ENCODE measurements around the gene WASF2. TPM values are rescaled to one million over a fixed set of nuclear protein-coding genes. Genes with fewer than 3 reads are reported as not detected.

WASF2 gene
- total RNA-seq, 1 experiment from 2014 or later, result 65.9 TPM

GRCh38 chr1:27374362-27375086, 115.4 kb downstream of the WASF2 start, which contains the start of gene FCN3:
TSS of gene FCN3 (minus strand) at chr1:27374824. CDS start at chr1:27374818, 6 bp downstream.
- Histone ChIP-seq H3K56ac (ENCODE audit: insufficient read length, low read depth, low read length) (no peak within 1 kb of the TSS), H3K14ac (ENCODE audit: insufficient read depth, low read length) (peak within 1 kb of the TSS; percentile 60), H2BK5ac (ENCODE audit: insufficient read length, low read length) (no peak within 1 kb of the TSS), H2AK5ac (ENCODE audit: insufficient read length, low read length) (no peak within 1 kb of the TSS), H3K4me2 (ENCODE audit: insufficient read depth, insufficient read length, low read length) (no peak within 1 kb of the TSS), H3K79me2 (ENCODE audit: insufficient read depth, low read length) (no peaks in the 10 kb centered on the region), H3K4ac (ENCODE audit: low read depth, low read length) (no peak within 1 kb of the TSS), H2AFZ (ENCODE audit: low read length) (no peak within 1 kb of the TSS), H3K23ac (ENCODE audit: insufficient read length, low read depth, low read length) (no peak within 1 kb of the TSS), H4K5ac (ENCODE audit: insufficient read length, low read depth, low read length) (peak within 1 kb of the TSS; percentile 75), H3T11ph (ENCODE audit: low read length) (no peak within 1 kb of the TSS), H3K9me3 (ENCODE audit: control insufficient read depth, low read depth, low read length) (no peaks in the 10 kb centered on the region), H4K20me1 (ENCODE audit: control insufficient read depth, insufficient read depth, insufficient read length) (no peaks in the 10 kb centered on the region), H3K27me3 (ENCODE audit: insufficient read depth, low read length) (no peaks in the 10 kb centered on the region), H4K8ac (replicated peaks; ENCODE audit: insufficient read length, low read depth, low read length) (no peak within 1 kb of the TSS), H3K18ac (ENCODE audit: insufficient read length, low read depth, low read length) (no peak within 1 kb of the TSS), H2BK12ac (ENCODE audit: insufficient read length, low read depth, low read length) (no peak within 1 kb of the TSS), H4K91ac (ENCODE audit: insufficient read length, low read depth, low read length) (no peak within 1 kb of the TSS), H3K9ac (ENCODE audit: extremely low read depth, insufficient read length, low read length) (no peak within 1 kb of the TSS), H2BK15ac (ENCODE audit: low read depth, low read length) (no peak within 1 kb of the TSS), H3K79me1 (ENCODE audit: insufficient read depth, low read depth, low read length, poor library complexity, severe bottlenecking) (no peaks in the 10 kb centered on the region), H2BK120ac (ENCODE audit: low read depth, low read length, poor library complexity, severe bottlenecking) (no peak within 1 kb of the TSS), H2BK20ac (ENCODE audit: low read depth, low read length, poor library complexity, severe bottlenecking) (no peak within 1 kb of the TSS), H3K23me2 (ENCODE audit: insufficient read length, low read depth, low read length, poor library complexity, severe bottlenecking) (no peaks in the 10 kb centered on the region), H3K27ac (ENCODE audit: insufficient read length, low read depth, low read length) (no peak within 1 kb of the TSS), H3K4me1 (ENCODE audit: insufficient read depth, low read length) (no peaks in the 10 kb centered on the region; the same call in 1 of the 2 replicates)
- Mint-ChIP-seq H3K27me3 (ENCODE audit: low read depth) (peaks cover 1% of the 10 kb centered on the region), H3K9me3 (no peaks in the 10 kb centered on the region), H3K27ac (no peak within 1 kb of the TSS; a peak in 1 of 7 replicates), H3K36me3 (ENCODE audit: insufficient read depth in 1 of 3, low read depth in 3 of 3) (no peaks in the 10 kb centered on the region), H3K4me1 (peaks cover 4 to 19% of the 10 kb centered on the region in 2 experiments), H3K4me3 (no peak within 1 kb of the TSS)
- no CpG with 5 or more reads among the region's 4 CpGs for WGBS (ENCODE audit: extremely low coverage, insufficient read length, low lambda C conversion rate)
- DNase-seq, result no peak
- TF ChIP-seq CTCF (conservative IDR thresholded peaks at IDR 0.05), result no peak
